ENCODE data around the gene CASD1. TPM values are rescaled to one million over a fixed set of nuclear protein-coding genes. Genes with fewer than 3 reads are reported as not detected.

Gene CASD1
- total and polyA plus RNA-seq, 3 experiments from 2014 or later, result 15.5 to 19.7 (median 18.9) TPM

DNA sequence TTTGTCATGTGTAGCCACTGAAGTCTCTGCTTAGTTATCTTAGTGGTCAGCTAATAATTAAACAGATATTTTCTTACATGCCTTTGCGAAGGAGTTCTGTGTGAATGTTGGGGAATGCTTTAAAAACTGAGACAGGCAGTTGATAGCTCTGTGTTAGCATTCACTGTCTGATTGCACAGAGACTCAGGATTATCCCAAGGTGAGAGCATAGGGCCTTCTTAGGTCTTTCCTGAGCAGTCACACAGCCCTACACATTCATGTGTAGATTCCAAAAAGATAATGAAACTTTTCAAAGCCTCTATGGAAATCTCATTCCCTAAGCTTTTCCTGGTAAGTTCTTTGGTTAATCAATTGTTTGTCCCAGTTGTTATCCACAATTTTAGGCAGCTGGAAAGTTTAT is 67.7 kb downstream of the CASD1 start:
- Mint-ChIP-seq H3K36me3 (peaks cover 50 to 76% (median 70%) of the 10 kb centered on the region in 3 donors), H3K4me3 (no peak overlapping the region)
- CTCF ChIA-PET, result no interaction called here

DNA sequence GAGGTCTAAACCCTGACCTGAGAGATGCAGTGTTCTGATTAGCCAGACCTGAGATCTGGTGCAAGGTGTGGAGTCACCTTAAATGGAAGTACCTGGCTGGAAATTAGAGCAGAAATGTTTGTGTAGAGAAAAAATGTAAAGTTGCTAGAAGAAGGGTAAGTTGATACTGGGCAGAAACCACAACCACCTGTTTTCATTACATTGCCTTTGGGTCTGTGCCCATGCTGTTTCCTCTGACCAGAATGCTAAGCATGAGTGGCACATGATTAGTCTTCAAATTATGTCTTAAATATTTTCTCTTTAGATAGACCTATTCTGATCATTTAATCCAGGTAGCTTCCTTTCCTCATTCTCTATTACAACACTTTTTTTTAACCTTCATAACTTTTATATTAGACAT is 69.0 kb downstream of the CASD1 start:
- Mint-ChIP-seq H3K27ac (no peak overlapping the region), H3K36me3 (peaks cover 42 to 68% (median 59%) of the 10 kb centered on the region in 3 donors), H3K4me1 (peaks cover 0 to 2% (median 0%) of the 10 kb centered on the region in 3 donors), H3K4me3 (no peak overlapping the region), H3K9me3 (peaks cover 15 to 25% (median 22%) of the 10 kb centered on the region in 5 donors), H3K27me3 (peaks cover 0 to 2% of the 10 kb centered on the region in 2 donors)
- DNase-seq, result no peak
- H3K27me3 ChIP-seq (ENCODE audit: insufficient read depth, low read length, poor library complexity, severe bottlenecking), result no peaks in the 10 kb centered on the region
- no peaks in the 10 kb centered on the region for H3K9me3 ChIP-seq (ENCODE audit: low read length)
- ChIA-PET POLR2A (no interaction called here), CTCF (no interaction called here)
- no peak overlapping the region for H3K4me3 ChIP-seq (ENCODE audit: low read length)
- no peaks in the 10 kb centered on the region for H3K36me3 ChIP-seq (ENCODE audit: insufficient read depth, low read length)
- no peak overlapping the region for H3K27ac ChIP-seq (ENCODE audit: low read depth, low read length)
- no peaks in the 10 kb centered on the region for H3K4me1 ChIP-seq (ENCODE audit: insufficient read depth, low read length)

More for the DNA sequence above, 67.7 kb downstream of the CASD1 start:
- peaks cover 0 to under 1% of the 10 kb centered on the region in 2 donors for H3K27me3 Mint-ChIP-seq
- peaks cover 0 to 2% (median 0%) of the 10 kb centered on the region in 3 donors for H3K4me1 Mint-ChIP-seq
- POLR2A ChIA-PET, result no interaction called here
- H3K27ac Mint-ChIP-seq, result no peak overlapping the region
- Histone ChIP-seq H3K36me3 (ENCODE audit: insufficient read depth, low read length) (no peaks in the 10 kb centered on the region), H3K9me3 (ENCODE audit: low read length) (no peaks in the 10 kb centered on the region), H3K27me3 (ENCODE audit: insufficient read depth, low read length, poor library complexity, severe bottlenecking) (no peaks in the 10 kb centered on the region), H3K27ac (ENCODE audit: low read depth, low read length) (no peak overlapping the region), H3K4me1 (ENCODE audit: insufficient read depth, low read length) (no peaks in the 10 kb centered on the region), H3K4me3 (ENCODE audit: low read length) (no peak overlapping the region)
- peaks cover 18 to 30% (median 27%) of the 10 kb centered on the region in 5 donors for H3K9me3 Mint-ChIP-seq
- DNase-seq, result no peak

DNA sequence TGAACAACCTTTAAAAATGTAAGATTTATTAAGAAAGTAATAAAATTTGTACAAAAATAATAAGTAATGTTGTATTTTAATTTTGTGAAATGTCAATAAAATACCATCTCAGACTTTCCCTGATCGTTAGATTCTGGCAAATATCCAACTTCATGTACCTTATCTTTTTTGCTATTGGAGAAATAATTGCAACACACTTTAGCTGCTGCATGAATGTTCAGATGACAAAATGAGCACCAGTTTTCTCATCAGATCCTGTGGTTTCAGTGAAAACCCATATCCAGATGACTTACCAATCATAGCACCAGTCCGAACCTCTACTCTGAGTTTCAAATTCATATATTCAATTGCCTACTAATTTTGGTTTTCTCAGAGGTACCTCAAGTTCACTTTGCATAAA is 69.9 kb downstream of the CASD1 start:
- Mint-ChIP-seq H3K4me3 (no peak overlapping the region), H3K4me1 (peaks cover 0 to 2% (median 0%) of the 10 kb centered on the region in 3 donors), H3K27ac (no peak overlapping the region), H3K9me3 (peaks cover 9 to 19% (median 17%) of the 10 kb centered on the region in 5 donors), H3K27me3 (peaks cover 0 to 2% of the 10 kb centered on the region in 2 donors), H3K36me3 (peaks cover 37 to 60% (median 55%) of the 10 kb centered on the region in 3 donors)
- no peak for DNase-seq
- Histone ChIP-seq H3K4me3 (ENCODE audit: low read length) (no peak overlapping the region), H3K27me3 (ENCODE audit: insufficient read depth, low read length, poor library complexity, severe bottlenecking) (no peaks in the 10 kb centered on the region), H3K4me1 (ENCODE audit: insufficient read depth, low read length) (no peaks in the 10 kb centered on the region), H3K27ac (ENCODE audit: low read depth, low read length) (no peak overlapping the region), H3K36me3 (ENCODE audit: insufficient read depth, low read length) (no peaks in the 10 kb centered on the region), H3K9me3 (ENCODE audit: low read length) (no peaks in the 10 kb centered on the region)
- POLR2A ChIA-PET, result no interaction called here
- CTCF ChIA-PET, result no interaction called here

DNA sequence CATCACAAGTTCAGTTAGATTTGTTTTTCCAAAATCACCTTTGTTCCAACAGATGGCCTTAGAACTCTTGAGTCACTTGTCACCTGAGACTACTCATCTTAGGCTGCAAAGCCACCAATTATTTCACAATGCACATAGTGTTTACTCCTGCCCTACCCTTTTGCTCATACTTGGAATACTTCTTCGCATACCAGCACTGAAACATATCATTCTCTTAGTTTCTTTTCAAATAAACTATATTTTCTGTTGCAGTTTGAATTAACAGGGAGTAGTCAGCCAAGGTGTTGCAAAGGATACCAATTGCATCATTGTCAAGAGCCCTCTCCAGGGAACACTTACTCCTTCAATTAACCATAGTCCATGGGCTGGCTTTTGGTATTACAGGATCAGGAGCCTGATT is 71.0 kb downstream of the CASD1 start:
- no peaks in the 10 kb centered on the region for H3K27me3 ChIP-seq (ENCODE audit: insufficient read depth, low read length, poor library complexity, severe bottlenecking)
- no peaks in the 10 kb centered on the region for H3K36me3 ChIP-seq (ENCODE audit: insufficient read depth, low read length)
- H3K4me3 ChIP-seq (ENCODE audit: low read length), result no peak overlapping the region
- peaks cover 30 to 49% (median 47%) of the 10 kb centered on the region in 3 donors for H3K36me3 Mint-ChIP-seq
- peaks cover under 1 to 10% (median 8%) of the 10 kb centered on the region in 5 donors for H3K9me3 Mint-ChIP-seq
- H3K4me1 ChIP-seq (ENCODE audit: insufficient read depth, low read length), result no peaks in the 10 kb centered on the region
- no peak overlapping the region for H3K4me3 Mint-ChIP-seq
- no peak for DNase-seq
- H3K4me1 Mint-ChIP-seq, result no peaks in the 10 kb centered on the region
- peaks cover 0 to 2% of the 10 kb centered on the region in 2 donors for H3K27me3 Mint-ChIP-seq
- H3K27ac ChIP-seq (ENCODE audit: low read depth, low read length), result no peak overlapping the region
- H3K9me3 ChIP-seq (ENCODE audit: low read length), result no peaks in the 10 kb centered on the region
- CTCF ChIA-PET, result no interaction called here
- POLR2A ChIA-PET, result no interaction called here
- no peak overlapping the region for H3K27ac Mint-ChIP-seq

DNA sequence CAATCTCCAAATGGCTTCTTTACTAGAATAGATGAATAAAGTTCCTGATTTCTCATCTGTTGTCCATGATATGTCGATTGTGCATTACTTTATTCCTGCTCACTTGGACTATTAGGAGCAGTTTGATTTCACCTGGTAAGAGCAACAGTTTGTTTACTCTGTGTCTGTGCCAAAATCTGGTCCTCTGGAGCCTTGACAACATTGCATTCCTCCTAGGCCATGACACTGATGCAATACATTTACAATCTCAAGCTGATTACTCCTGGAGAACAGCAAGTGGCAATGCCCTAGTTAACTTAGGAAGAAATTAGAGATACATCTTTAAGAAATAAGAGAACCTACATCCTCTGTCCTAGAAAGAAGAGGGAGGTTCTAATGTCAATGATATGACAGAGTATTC is 74.5 kb downstream of the CASD1 start:
- Mint-ChIP-seq H3K4me3 (no peak overlapping the region), H3K9me3 (no peaks in the 10 kb centered on the region), H3K36me3 (peaks cover 16 to 29% (median 25%) of the 10 kb centered on the region in 3 donors), H3K27me3 (peaks cover 0 to 2% of the 10 kb centered on the region in 2 donors), H3K27ac (no peak overlapping the region), H3K4me1 (no peaks in the 10 kb centered on the region)
- no peak for DNase-seq
- H3K27ac ChIP-seq (ENCODE audit: low read depth, low read length), result no peak overlapping the region
- H3K4me1 ChIP-seq (ENCODE audit: insufficient read depth, low read length), result no peaks in the 10 kb centered on the region
- ChIA-PET CTCF (no interaction called here), POLR2A (no interaction called here)
- H3K9me3 ChIP-seq (ENCODE audit: low read length), result no peaks in the 10 kb centered on the region
- no peaks in the 10 kb centered on the region for H3K27me3 ChIP-seq (ENCODE audit: insufficient read depth, low read length, poor library complexity, severe bottlenecking)
- H3K4me3 ChIP-seq (ENCODE audit: low read length), result no peak overlapping the region
- no peaks in the 10 kb centered on the region for H3K36me3 ChIP-seq (ENCODE audit: insufficient read depth, low read length)

DNA sequence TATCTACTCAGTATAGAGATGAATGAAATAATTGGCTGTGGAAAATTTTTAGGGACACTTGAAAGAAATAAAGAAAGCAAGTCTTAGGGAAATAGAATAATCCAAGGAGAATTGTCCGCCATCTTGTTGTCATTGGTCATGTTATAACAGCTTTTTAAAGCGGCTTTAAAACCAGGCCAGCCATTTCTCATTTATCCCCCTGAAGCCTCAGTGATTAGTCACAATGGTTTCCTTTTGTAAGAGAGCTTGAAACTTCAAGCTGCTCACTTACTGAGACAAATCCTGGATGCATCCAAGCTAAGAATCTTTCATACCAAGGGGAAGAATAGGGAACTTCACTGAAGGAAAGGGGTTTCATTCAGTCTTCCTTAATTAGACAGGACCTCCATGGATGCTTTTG is 78.5 kb downstream of the CASD1 start:
- POLR2A ChIA-PET, result no interaction called here
- Histone ChIP-seq H3K4me1 (ENCODE audit: insufficient read depth, low read length) (no peaks in the 10 kb centered on the region), H3K27me3 (ENCODE audit: insufficient read depth, low read length, poor library complexity, severe bottlenecking) (no peaks in the 10 kb centered on the region), H3K36me3 (ENCODE audit: insufficient read depth, low read length) (no peaks in the 10 kb centered on the region), H3K4me3 (ENCODE audit: low read length) (no peak overlapping the region), H3K27ac (ENCODE audit: low read depth, low read length) (no peak overlapping the region), H3K9me3 (ENCODE audit: low read length) (no peaks in the 10 kb centered on the region)
- CTCF ChIA-PET, result no interaction called here
- H3K27ac Mint-ChIP-seq, result no peak overlapping the region
- no peaks in the 10 kb centered on the region for H3K4me1 Mint-ChIP-seq
- no peak for DNase-seq
- no peaks in the 10 kb centered on the region for H3K27me3 Mint-ChIP-seq
- H3K36me3 Mint-ChIP-seq, result peaks cover 10 to 16% (median 12%) of the 10 kb centered on the region in 3 donors
- no peak overlapping the region for H3K4me3 Mint-ChIP-seq
- no peaks in the 10 kb centered on the region for H3K9me3 Mint-ChIP-seq

DNA sequence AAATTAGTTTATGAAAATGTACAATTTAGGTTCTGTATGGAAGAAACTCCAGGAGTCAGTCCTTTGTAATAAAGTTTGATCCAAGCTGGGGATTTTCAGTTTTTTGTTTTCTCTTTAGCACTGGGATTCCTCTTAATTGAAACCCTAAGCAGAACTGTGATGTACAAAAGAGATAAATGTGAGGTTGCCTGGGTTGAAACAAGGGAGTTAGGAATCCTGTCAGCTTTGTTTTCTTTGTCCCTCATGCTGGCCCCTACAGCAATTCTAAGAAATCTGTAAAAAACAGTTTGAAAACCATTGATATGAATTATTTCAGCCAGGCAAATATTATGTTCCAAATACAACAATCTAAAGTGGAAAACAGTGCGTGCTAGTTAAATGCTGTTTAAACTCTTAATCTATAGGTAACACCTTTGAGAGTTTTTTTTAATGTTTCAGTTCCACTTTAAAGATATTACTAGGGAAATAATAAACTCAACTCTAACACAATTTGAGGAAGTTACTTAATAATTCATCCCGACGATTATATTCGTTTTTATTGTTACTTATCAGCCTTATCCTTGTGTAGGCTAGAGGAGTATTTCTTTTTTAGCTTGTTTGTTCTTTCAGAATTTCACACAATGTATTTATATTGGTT is 81.0 kb downstream of the CASD1 start:
- Mint-ChIP-seq H3K4me1 (no peaks in the 10 kb centered on the region), H3K36me3 (peaks cover 9 to 12% (median 10%) of the 10 kb centered on the region in 3 donors), H3K27me3 (no peaks in the 10 kb centered on the region), H3K27ac (no peak overlapping the region), H3K4me3 (no peak overlapping the region), H3K9me3 (no peaks in the 10 kb centered on the region)
- POLR2A ChIA-PET, result no interaction called here
- Histone ChIP-seq H3K27ac (ENCODE audit: low read depth, low read length) (no peak overlapping the region), H3K4me1 (ENCODE audit: insufficient read depth, low read length) (no peaks in the 10 kb centered on the region), H3K9me3 (ENCODE audit: low read length) (no peaks in the 10 kb centered on the region), H3K27me3 (ENCODE audit: insufficient read depth, low read length, poor library complexity, severe bottlenecking) (no peaks in the 10 kb centered on the region), H3K4me3 (ENCODE audit: low read length) (no peak overlapping the region), H3K36me3 (ENCODE audit: insufficient read depth, low read length) (no peaks in the 10 kb centered on the region)
- CTCF ChIA-PET, result no interaction called here
- no peak for DNase-seq

DNA sequence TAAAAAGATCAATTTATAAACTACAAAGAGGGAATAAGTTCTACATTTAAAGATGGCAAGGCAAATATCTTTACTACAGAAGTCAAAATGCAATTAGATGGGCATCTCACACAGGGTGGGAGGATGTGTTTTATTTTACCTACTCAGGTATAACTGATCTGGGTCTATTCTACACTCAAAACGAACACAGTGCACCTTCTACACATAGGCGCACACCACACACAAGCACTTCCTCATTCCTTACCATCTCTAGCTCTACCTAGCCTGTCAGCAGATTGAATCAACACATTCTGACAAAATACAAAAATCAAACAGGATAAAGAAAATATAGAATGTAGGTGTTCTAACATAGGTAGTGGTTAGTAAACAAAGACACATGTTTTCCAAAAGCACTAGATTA is 81.6 kb downstream of the CASD1 start:
- Histone ChIP-seq H3K4me1 (ENCODE audit: insufficient read depth, low read length) (no peaks in the 10 kb centered on the region), H3K27me3 (ENCODE audit: insufficient read depth, low read length, poor library complexity, severe bottlenecking) (no peaks in the 10 kb centered on the region), H3K36me3 (ENCODE audit: insufficient read depth, low read length) (no peaks in the 10 kb centered on the region), H3K9me3 (ENCODE audit: low read length) (no peaks in the 10 kb centered on the region), H3K4me3 (ENCODE audit: low read length) (no peak overlapping the region), H3K27ac (ENCODE audit: low read depth, low read length) (no peak overlapping the region)
- Mint-ChIP-seq H3K9me3 (no peaks in the 10 kb centered on the region), H3K27ac (no peak overlapping the region), H3K4me3 (no peak overlapping the region), H3K27me3 (no peaks in the 10 kb centered on the region), H3K36me3 (peaks cover 9 to 12% (median 10%) of the 10 kb centered on the region in 3 donors), H3K4me1 (no peaks in the 10 kb centered on the region)
- CTCF ChIA-PET, result no interaction called here
- no peak for DNase-seq
- POLR2A ChIA-PET, result no interaction called here
